Neural cell (in vitro differentiated cells): ENCODE data around the gene GNPTAB.

Experiments
- CTCF ChIP-seq: fragments of 450-650 bp; IDR thresholded peaks from 2 replicates; pipeline ENCODE4 v1.5.1; 2014; ENCODE audit warnings: antibody characterized with exemption, mild to moderate bottlenecking, moderate library complexity; ENCODE audit not compliant: poor library complexity, severe bottlenecking
- EP300 ChIP-seq: fragments of 450-650 bp; conservative IDR thresholded peaks from 2 replicates; pipeline ENCODE4 v1.6.1; 2014; ENCODE audit warnings: antibody characterized with exemption, mild to moderate bottlenecking, moderate library complexity; ENCODE audit not compliant: poor library complexity, severe bottlenecking
- POLR2AphosphoS5 ChIP-seq: IDR thresholded peaks from 2 replicates; pipeline ENCODE4 v1.6.1; 2012
- REST ChIP-seq: IDR thresholded peaks from 2 replicates; pipeline ENCODE4 v1.6.1; 2012; ENCODE audit warnings: borderline replicate concordance

GRCh38 chr12:101695706-101696105 is 135.1 kb downstream of the GNPTAB start:
- TF ChIP-seq CTCF (no peak), POLR2AphosphoS5 (no peak), EP300 (no peak), REST (no peak)
